Activated naive CD4-positive, alpha-beta T cell treated with anti-CD3 and anti-CD28 coated beads, Interleukin-2, amount 10 ng/mL, durations not matched to agents 7 days and 5 days (primary cell): ENCODE results near the gene KMT2C.

Experiments
- CTCF ChIA-PET: fragments of 350-600 bp; sonication (Branson Sonifier 250); formaldehyde crosslinking; loops from one replicate; lab custom pipeline; 2021; ENCODE audit warnings: antibody characterized with exemption; lab: Charles Lee
- DNase-seq: peaks from one replicate; pipeline ENCODE4 v3.0.0-alpha.2; 2020
- H3K27ac Mint-ChIP-seq: one replicate; pipeline ENCODE4 v1.8.0; 2021; ENCODE audit warnings: mild to moderate bottlenecking, moderate library complexity, mixed read lengths
- H3K27me3 Mint-ChIP-seq: one replicate; pipeline ENCODE4 v1.8.0; 2021; ENCODE audit warnings: mild to moderate bottlenecking, mixed read lengths
- H3K36me3 Mint-ChIP-seq: one replicate; pipeline ENCODE4 v1.8.0; 2021; ENCODE audit warnings: mixed read lengths
- H3K4me1 Mint-ChIP-seq: one replicate; pipeline ENCODE4 v1.8.0; 2021; ENCODE audit warnings: mixed read lengths
- H3K4me3 Mint-ChIP-seq: one replicate; pipeline ENCODE4 v1.8.0; 2021; ENCODE audit warnings: mild to moderate bottlenecking, moderate library complexity, mixed read lengths
- H3K9me3 Mint-ChIP-seq: one replicate; pipeline ENCODE4 v1.8.0; 2021; ENCODE audit warnings: mixed read lengths

KMT2C gene

DNA sequence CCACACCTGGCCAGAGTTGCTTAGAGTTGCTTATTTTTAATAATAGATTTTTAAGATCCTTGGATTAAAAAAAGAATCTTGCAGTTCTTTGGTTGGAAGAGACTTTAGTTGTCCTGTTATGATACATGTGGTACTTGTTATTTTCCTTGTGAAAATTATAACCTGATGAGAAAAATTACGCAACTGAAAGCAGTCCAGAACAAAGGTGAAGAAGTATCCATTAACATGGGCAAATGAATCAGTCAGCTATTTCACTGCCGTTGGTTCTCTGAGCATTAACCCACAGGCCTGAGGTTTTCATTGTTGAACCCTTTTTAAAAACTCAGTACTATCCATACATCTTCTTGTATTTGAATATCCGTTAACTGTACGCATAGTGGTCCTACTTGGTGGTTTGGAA lies 342.1 kb downstream of the KMT2C start:
- CTCF ChIA-PET = no interaction called here
- H3K4me1 Mint-ChIP-seq = no peaks in the 10 kb centered on the region
- H3K27me3 Mint-ChIP-seq = no peaks in the 10 kb centered on the region
- H3K27ac Mint-ChIP-seq = no peak overlapping the region
- DNase-seq = no peak
- peaks cover 12% of the 10 kb centered on the region for H3K9me3 Mint-ChIP-seq
- H3K4me3 Mint-ChIP-seq = no peak overlapping the region
- peaks cover 22% of the 10 kb centered on the region for H3K36me3 Mint-ChIP-seq

DNA sequence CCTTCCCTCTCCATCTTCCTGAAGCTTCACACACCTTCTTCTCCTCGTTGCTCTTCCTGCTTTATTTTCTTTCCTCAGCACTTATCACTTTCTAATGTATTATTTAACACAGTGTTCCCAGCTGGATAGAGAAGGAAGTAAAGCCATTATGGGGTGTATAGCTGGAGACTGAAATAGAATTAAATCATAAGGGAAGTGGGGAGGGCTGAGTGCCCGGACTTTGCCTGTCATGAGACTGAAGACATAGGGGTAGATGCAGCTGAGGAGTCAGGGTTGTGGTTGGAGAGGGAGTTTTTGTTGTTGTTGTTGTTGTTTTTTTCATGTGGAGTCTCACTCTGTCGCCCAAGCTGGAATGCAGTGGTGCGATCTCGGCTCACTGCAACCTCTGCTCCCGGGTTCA lies 345.1 kb downstream of the KMT2C start:
- no peaks in the 10 kb centered on the region for H3K4me1 Mint-ChIP-seq
- CTCF ChIA-PET = no interaction called here
- H3K4me3 Mint-ChIP-seq = no peak overlapping the region
- H3K27me3 Mint-ChIP-seq = no peaks in the 10 kb centered on the region
- DNase-seq = no peak
- H3K27ac Mint-ChIP-seq = no peak overlapping the region
- H3K36me3 Mint-ChIP-seq = peaks cover 25% of the 10 kb centered on the region
- peaks cover 20% of the 10 kb centered on the region for H3K9me3 Mint-ChIP-seq

DNA sequence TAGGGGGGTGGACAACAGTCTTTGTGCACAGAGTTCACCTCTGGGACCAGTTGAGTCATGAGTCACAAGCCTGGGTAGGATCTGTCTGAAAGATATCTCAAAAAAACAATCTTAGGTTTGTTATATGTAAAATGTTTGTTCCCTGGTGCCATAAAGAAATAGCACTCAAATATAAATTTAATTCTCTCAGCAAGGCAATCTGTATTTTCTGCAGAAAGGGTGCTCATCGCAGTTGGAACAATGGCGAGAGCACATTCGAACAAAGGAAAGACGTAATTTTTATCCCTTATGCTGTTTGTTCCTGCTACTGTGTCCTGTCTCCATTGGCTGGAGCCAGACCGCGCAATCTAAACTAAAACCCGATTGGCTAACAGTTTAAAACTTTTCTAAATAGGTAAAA lies 346.6 kb downstream of the KMT2C start:
- peaks cover 23% of the 10 kb centered on the region for H3K36me3 Mint-ChIP-seq
- H3K4me1 Mint-ChIP-seq = no peaks in the 10 kb centered on the region
- no peak overlapping the region for H3K27ac Mint-ChIP-seq
- no peak for DNase-seq
- H3K4me3 Mint-ChIP-seq = no peak overlapping the region
- H3K9me3 Mint-ChIP-seq = peaks cover 21% of the 10 kb centered on the region
- CTCF ChIA-PET = no interaction called here
- H3K27me3 Mint-ChIP-seq = no peaks in the 10 kb centered on the region

DNA sequence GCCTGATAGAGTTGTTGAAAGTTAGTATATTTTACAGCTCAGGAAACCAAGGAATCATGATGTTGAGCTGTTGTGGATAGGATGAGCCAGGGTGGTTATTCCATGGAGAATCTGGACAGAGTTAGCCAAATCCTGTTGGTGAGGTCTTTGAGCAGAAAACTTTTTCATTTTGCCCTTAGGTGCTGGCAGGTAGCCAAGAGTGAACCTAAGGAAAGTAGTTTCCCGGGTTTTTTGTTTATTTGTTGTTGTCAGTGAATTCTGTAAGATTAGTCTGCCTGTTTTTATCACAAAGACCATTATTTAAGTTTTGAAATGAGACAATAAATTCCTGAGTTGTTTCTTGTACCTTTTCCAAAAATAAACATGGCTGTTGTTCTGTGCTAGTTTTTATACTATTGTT lies 349.3 kb downstream of the KMT2C start:
- CTCF ChIA-PET = no interaction called here
- Mint-ChIP-seq H3K9me3 (peaks cover 21% of the 10 kb centered on the region), H3K27ac (no peak overlapping the region), H3K36me3 (peaks cover 23% of the 10 kb centered on the region), H3K4me3 (no peak overlapping the region), H3K27me3 (no peaks in the 10 kb centered on the region), H3K4me1 (no peaks in the 10 kb centered on the region)
- no peak for DNase-seq

DNA sequence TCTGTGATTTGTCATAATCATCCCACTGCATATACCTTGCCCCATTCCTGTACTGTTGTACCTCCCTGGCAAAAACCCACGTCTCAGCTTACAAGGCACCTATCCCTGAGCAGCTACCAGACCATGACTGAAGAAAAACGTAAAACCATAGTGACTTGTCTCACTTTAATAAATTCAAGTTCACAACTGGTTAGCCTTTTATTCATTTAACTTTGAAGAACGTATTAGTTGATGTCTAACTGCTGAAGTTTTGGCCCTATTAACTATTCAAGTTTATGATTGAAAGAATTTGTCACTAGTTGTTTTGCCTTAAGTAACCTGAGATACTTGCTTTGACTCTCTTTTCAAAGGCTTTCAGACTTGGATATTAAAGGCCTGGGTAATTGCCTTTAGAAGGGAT lies 350.7 kb downstream of the KMT2C start:
- no peaks in the 10 kb centered on the region for H3K27me3 Mint-ChIP-seq
- CTCF ChIA-PET = no interaction called here
- H3K9me3 Mint-ChIP-seq = peaks cover 21% of the 10 kb centered on the region
- H3K4me3 Mint-ChIP-seq = no peak overlapping the region
- no peak overlapping the region for H3K27ac Mint-ChIP-seq
- no peaks in the 10 kb centered on the region for H3K4me1 Mint-ChIP-seq
- no peak for DNase-seq
- peaks cover 20% of the 10 kb centered on the region for H3K36me3 Mint-ChIP-seq
